ENCODE results near the gene CHN2.

- no peak for TF ChIP-seq CTCF (IDR thresholded peaks at IDR 0.05)
- TF ChIP-seq POLR2A (IDR thresholded peaks at IDR 0.05) = no peak
- no peak for TF ChIP-seq POLR2AphosphoS5 (IDR thresholded peaks at IDR 0.05)
- no peak for TF ChIP-seq EP300 (IDR thresholded peaks at IDR 0.05)
Observed at GRCh38 chr7:29224726-29225125, 30.2 kb downstream of the CHN2 start.

All from upper lobe of left lung (tissue), 4 donors.